ENCODE results near the gene ITPK1.
A peak's percentile ranks its signal among the peaks of the same experiment; 100 is the strongest.

The ITPK1 gene

GRCh38 chr14:93006567-93007051 lies 109.1 kb downstream of the ITPK1 start:
- DNase-seq: no peak

- DNase-seq: no peak
Observed at GRCh38 chr14:93005838-93006237, 109.9 kb downstream of the ITPK1 start.

GRCh38 chr14:93005135-93005813 lies 110.5 kb downstream of the ITPK1 start:
- DNase-seq: no peak

- no peak for DNase-seq
Observed at GRCh38 chr14:93004699-93005082, 111.0 kb downstream of the ITPK1 start.

GRCh38 chr14:93003945-93004698 lies 111.6 kb downstream of the ITPK1 start:
- DNase-seq: no peak

GRCh38 chr14:93002851-93003298 lies 112.8 kb downstream of the ITPK1 start:
- DNase-seq: no peak

GRCh38 chr14:93002049-93002448 lies 113.7 kb downstream of the ITPK1 start:
- no peak for DNase-seq

GRCh38 chr14:92998946-92999345 lies 116.8 kb downstream of the ITPK1 start:
- DNase-seq: no peak

- DNase-seq: no peak
Observed at GRCh38 chr14:92997343-92998061, 118.2 kb downstream of the ITPK1 start.

- no peak for DNase-seq
Observed at GRCh38 chr14:92995620-92996019, 120.1 kb downstream of the ITPK1 start.

GRCh38 chr14:92994942-92995341 lies 120.8 kb downstream of the ITPK1 start:
- DNase-seq: no peak

- DNase-seq: no peak
Observed at GRCh38 chr14:92994131-92994676, 121.5 kb downstream of the ITPK1 start.

- peak; percentile 68 for DNase-seq
Observed at GRCh38 chr14:92993302-92993701, 122.4 kb downstream of the ITPK1 start.

- DNase-seq: no peak
Observed at GRCh38 chr14:92991536-92991935, 124.2 kb downstream of the ITPK1 start.

- DNase-seq: no peak
Observed at GRCh38 chr14:92990456-92991430, 125.0 kb downstream of the ITPK1 start.

GRCh38 chr14:92988786-92989755 lies 126.7 kb downstream of the ITPK1 start:
- no peak for DNase-seq

GRCh38 chr14:92987713-92988510 lies 127.8 kb downstream of the ITPK1 start:
- no peak for DNase-seq

GRCh38 chr14:92987148-92987570 lies 128.6 kb downstream of the ITPK1 start:
- DNase-seq: no peak

GRCh38 chr14:92986254-92987147 lies 129.2 kb downstream of the ITPK1 start:
- DNase-seq: no peak

All from MV-4-11 (cell line).